Measurements from ENCODE around the gene SRRM1.
"Not testable (repeated sequence)": the region's sequence is repeated elsewhere in the genome, so short reads cannot be mapped to it uniquely, and the experiment has no call there.

The SRRM1 gene

DNA sequence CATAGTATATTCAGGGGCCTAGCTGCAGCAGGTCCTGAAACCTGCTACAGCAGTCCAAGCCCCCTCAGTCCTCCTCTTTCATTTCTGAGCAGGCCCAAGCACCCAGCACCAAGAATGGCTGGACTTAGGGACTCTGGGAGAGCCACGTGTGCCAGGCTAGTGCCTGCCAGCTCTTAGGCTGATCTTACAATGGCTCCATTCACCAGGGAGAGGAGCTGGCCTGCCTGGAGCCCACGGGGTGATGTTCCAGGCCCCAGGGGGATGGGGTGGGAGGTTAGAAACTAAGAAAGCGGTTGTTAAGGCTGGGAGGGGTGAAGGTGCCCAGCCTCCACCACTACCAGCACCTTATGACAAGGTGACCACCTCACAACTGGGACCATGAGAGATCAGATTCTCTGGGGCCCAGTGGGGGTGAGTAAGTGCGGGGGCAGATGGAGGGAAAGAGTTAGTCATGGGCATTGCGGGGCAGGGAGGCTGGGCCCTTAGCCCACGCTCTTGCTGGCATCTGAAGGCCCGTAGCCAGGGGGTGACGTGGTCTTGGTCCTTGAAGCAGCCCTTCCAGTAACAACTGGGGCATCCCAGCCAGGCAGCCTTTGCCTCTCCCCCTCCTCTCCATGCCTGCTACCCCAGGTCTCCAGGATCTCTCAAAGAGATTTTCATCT lies 71.9 kb downstream of the SRRM1 start:
- DNase-seq (ENCODE audit: low read depth, low spot score) = no peak

DNA sequence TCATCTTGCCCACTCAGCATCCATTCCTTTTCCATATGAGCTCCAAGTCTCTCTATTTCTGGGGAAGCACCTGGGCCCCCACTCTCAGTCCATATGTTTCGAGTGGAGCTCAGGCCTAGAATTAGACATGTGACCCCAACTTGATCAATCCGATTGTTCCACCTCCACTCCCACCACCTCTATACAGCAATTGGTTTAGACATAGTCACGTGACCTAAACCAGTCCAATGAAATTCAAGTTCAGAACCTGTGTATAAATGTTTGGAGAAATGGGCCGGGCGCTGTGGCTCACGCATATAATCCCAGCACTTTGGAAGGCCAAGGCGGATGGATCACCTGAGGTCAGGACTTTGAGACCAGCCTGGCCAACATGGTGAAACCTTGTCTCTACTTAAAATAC lies 72.6 kb downstream of the SRRM1 start:
- no peak for DNase-seq (ENCODE audit: low read depth, low spot score)

DNA sequence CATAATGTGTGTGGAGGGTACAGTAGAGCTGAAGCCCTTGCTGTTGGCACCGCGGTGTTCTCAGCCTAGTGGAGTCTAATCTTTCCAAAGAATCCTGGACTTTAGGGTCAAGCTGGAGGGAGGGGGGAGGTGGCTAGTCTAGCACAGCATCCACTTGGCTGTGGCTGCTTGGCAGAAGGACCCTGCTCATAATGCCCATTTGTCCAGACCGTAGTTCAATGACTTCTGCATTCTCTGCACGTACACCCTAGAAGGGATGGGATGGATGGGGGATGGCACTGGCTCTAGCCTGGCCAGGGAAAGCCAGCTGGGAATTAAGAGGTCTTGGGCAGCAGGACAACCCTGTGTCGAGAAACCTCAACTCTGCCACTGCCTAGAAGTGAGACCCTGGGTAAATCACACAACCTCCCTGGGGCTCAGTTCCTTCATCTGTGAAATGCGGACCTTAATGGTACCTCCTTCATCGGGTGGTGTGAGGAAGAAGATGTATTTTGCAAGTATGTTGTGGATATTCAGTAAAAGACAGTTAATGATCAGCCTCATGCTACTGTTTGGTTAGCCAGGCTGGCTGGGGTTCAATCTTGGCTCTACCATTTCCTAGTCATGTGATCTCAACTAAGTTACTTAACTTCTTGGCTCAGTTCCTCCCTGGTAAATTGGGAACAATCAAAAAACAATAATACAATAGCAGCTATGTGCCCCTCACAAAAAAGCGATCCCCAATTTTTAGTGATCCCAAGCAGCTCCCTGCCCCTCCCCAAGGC lies 75.0 kb downstream of the SRRM1 start:
- DNase-seq (ENCODE audit: low read depth, low spot score) = no peak

DNA sequence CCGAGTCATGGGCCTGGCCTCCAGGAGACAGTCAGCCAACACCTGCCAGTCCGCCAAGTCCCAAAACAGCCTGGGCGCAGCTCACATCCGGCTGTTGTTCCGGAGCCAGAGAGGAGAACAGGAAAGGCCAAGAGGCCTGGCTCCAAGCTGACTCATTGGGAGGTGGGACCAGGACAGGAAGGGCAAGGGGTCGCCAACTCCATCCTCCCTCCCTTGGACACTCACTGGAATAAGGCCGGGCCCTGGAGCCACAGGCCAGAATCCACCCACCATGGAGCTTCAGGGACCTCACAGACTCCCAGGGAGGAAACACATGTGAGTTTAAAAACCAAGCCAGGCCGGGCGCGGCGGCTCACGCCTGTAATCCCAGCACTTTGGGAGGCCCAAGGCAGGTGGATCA lies 77.0 kb downstream of the SRRM1 start:
- DNase-seq (ENCODE audit: low read depth, low spot score) = no peak

DNA sequence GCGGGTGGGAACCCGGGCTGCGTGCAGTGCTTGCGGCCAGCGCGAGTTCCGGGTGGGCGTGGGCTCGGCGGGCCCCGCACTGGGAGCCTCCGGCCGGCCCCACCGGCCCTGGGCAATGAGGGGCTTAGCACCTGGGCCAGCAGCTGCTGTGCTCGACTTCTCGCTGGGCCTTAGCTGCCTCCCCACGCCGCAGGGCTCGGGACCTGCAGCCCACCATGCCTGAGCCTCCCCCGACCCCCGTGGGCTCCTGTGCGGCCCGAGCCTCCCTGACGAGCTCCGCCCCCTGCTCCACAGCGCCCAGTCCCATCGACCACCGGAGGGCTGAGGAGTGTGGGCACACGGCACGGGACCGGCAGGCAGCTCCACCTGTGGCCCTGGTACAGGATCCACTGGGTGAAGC lies 78.4 kb downstream of the SRRM1 start:
- DNase-seq (ENCODE audit: low read depth, low spot score) = no peak

DNA sequence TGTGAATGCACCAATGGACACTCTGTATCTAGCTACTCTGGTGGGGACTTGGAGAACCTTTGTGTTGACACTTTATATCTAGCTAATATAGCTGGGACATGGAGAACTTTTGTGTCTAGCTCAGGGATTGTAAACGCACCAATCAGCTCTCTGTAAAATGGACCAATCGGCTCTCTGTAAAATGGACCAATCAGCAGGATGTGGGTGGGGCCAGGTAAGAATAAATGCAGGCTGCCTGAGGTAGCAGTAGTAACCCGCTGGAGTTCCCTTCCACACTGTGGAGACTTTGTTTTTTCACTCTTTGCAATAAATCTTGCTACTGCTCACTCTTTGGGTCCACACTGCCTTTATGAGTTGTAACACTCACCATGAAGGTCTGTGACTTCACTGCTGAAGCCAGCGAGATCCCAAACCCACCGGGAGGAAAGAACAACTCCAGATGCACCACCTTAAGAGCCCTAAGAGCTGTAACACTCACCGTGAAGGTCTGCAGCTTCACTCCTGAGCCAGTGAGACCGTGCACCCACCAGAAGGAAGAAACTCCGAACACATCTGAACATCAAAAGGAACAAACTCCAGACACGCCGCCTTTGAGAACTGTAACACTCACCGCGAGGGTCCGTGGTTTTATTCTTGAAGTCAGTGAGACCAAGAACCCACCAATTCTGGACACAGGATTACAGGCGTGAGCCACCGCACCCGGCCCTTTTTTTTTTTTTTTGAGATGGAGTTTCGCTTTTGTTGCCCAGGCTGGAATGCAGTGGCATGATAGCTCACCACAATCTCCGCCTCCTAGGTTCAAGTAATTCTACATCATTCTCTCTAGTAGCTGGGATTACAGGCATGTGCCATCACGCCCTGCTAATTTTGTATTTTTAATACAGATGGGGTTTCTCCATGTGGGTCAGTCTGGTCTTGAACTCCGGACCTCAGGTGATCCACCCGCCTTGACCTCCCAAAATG lies 79.3 kb downstream of the SRRM1 start:
- DNase-seq (ENCODE audit: low read depth, low spot score) = not testable (repeated sequence)
